Left lung (tissue), 10 donors: ENCODE results near the gene MAP4K1. TPM values are rescaled to one million over a fixed set of nuclear protein-coding genes. Genes with fewer than 3 reads are reported as not detected.

ENCODE experiments used
- ATAC-seq: fragments of 200-7000 bp; cut with Tn5 transposase; one replicate; pipeline ENCODE4 v1.9.1; 2020; ENCODE audit warnings: moderate library complexity
- DNase-seq, 4 donors: peaks; one replicate each; pipeline ENCODE4 v3.0.0-alpha.2; 2013 to 2020
- H3K27ac ChIP-seq, 2 donors: fragments of 200-600 bp; sonication (generic) in 1 of 2; one replicate each; pipeline versions ENCODE4 v1.5.0 to v1.8.0; 2020 to 2021
- H3K27me3 ChIP-seq, 2 donors: fragments of 200-600 bp; sonication (generic) in 1 of 2; one replicate each; pipeline versions ENCODE4 v1.5.0 to v1.8.0; 2020 to 2021
- H3K36me3 ChIP-seq, 2 donors: fragments of 200-600 bp; sonication (generic) in 1 of 2; one replicate each; pipeline versions ENCODE4 v1.5.0 to v1.8.0; 2020 to 2021
- H3K4me1 ChIP-seq, 2 donors: fragments of 200-600 bp; one replicate each; pipeline ENCODE4 v1.8.0; 2021
- H3K4me3 ChIP-seq, 2 donors: fragments of 200-600 bp; sonication (generic) in 1 of 2; one replicate each; pipeline versions ENCODE4 v1.5.0 to v1.8.0; 2020 to 2021; ENCODE audit warnings: mild to moderate bottlenecking in 1 of 2
- H3K9me3 ChIP-seq, 2 donors: fragments of 200-600 bp; sonication (generic) in 1 of 2; one replicate each; pipeline versions ENCODE4 v1.5.0 to v1.8.0; 2020 to 2021
- intact Hi-C, 2 donors: fragments of 100-400 bp; cut with DNase I; formaldehyde crosslinking; loops; one replicate each; pipeline versions ENCODE4 v1.11.2 to v1.14.2; 2022
- polyA plus RNA-seq, 6 donors: library from polyadenylated mRNA; unstranded; fragments of 120-200 nt; gene quantifications; one replicate each; pipeline ENCODE4 v1.2.1, GENCODE V29; 2013; ENCODE audit not compliant: insufficient read length in 6 of 6
- total RNA-seq, 2 donors: library from RNA; stranded (reverse); fragmentation: NEBNext Ultra II Directional; extraction: Animal tissue kit (Norgen Biotek cat#: 25700); gene quantifications; one replicate each; pipeline ENCODE4 v1.2.1, GENCODE V29; 2021
- TF ChIP-seq, protein P1 (sequence below), 2 donors: fragments of 200-600 bp; sonication (generic) in 1 of 2; IDR thresholded peaks; one replicate each; pipeline versions ENCODE4 v1.5.0 to v1.8.0; 2021; ENCODE audit warnings: antibody characterized with exemption in 2 of 2
- donor health status: DM: no; HTN: yes; CAD: no.
- donor health status: DM: no; HTN: no; CAD: no.

Gene MAP4K1
- total and polyA plus RNA-seq, 8 donors, result 3.1 to 10.7 (median 4.4) TPM

DNA sequence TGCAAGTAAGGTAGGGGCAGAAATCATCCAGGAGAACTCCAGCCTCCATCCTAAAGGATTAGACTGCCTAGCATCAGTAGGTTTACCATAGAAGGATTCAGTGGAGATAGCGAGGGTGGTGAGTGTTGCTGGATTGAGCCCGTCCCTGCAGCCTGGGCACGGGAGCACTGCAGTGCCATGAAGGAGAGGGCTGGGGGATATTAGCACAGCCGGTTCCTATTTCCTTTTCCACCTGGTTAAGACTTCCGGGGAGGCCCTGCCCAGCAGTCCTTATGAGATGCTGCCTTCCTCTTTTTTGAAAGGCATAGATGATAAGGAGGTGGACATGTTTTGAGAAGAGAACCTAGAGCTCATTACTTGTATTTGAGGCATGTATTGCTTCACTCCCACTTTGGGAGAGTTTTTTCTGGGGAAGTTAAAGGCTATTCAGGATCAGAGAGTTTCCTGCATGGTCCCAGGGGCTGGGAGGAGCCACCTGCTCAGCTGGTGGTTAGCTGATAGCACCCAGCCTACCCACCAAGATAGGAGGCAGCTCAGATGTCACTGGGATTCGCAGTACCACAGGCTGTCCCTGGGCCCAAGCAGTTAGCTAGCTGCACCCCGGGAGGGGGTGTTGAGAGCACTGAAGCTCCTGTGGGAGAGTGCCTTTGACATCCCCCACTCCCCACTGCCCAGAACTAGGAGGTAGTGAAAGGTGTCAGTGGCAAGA lies 46.9 kb upstream of the MAP4K1 start:
- ATAC-seq (no peak), DNase-seq (no peak)
- peaks cover 0 to 11% of the 10 kb centered on the region in 2 donors for H3K36me3 ChIP-seq
- H3K4me3 ChIP-seq, result no peak overlapping the region
- TF ChIP-seq, protein P1, sequence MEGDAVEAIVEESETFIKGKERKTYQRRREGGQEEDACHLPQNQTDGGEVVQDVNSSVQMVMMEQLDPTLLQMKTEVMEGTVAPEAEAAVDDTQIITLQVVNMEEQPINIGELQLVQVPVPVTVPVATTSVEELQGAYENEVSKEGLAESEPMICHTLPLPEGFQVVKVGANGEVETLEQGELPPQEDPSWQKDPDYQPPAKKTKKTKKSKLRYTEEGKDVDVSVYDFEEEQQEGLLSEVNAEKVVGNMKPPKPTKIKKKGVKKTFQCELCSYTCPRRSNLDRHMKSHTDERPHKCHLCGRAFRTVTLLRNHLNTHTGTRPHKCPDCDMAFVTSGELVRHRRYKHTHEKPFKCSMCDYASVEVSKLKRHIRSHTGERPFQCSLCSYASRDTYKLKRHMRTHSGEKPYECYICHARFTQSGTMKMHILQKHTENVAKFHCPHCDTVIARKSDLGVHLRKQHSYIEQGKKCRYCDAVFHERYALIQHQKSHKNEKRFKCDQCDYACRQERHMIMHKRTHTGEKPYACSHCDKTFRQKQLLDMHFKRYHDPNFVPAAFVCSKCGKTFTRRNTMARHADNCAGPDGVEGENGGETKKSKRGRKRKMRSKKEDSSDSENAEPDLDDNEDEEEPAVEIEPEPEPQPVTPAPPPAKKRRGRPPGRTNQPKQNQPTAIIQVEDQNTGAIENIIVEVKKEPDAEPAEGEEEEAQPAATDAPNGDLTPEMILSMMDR (IDR thresholded peaks at IDR 0.05), result no peak
- no peaks in the 10 kb centered on the region for H3K9me3 ChIP-seq
- intact Hi-C loops, result no loop called here
- no peaks in the 10 kb centered on the region for H3K27me3 ChIP-seq
- peak overlapping the region; percentile 86 to 93 for H3K27ac ChIP-seq
- peaks cover 79 to 100% of the 10 kb centered on the region in 2 donors for H3K4me1 ChIP-seq

DNA sequence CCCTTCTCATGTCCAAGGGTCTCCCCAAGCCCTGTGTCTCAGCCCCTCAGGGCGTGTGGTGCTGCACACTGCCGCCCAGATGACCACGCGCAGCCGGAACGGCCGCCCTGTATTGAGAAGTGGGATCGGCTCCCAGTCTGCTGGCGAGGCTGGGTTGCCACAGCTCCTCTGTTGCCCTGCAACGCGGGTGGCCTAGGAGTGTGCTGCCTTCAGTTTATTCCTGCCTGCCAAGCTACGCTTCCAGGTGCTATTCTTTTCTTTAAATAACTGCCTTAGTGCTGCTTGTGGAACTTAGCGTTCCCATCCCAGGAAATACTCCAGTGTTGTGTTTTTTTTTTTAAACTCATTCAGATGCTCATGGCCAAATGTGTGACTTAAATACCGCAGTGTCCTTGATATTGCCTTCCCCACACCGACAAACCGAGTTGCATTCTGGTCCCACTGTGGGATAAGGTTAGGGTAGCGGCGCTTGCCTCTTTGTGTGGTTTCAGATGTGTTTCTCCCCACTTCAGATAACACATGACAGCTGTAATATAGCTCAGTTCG lies 46.3 kb upstream of the MAP4K1 start:
- TF ChIP-seq, protein P1 (IDR thresholded peaks at IDR 0.05), result no peak
- ATAC-seq (peak; percentile 4), DNase-seq (no peak)
- Histone ChIP-seq H3K27ac (peak overlapping the region; percentile 86 to 93), H3K4me3 (no peak overlapping the region), H3K9me3 (no peaks in the 10 kb centered on the region), H3K36me3 (peaks cover 0 to 11% of the 10 kb centered on the region in 2 donors), H3K27me3 (no peaks in the 10 kb centered on the region), H3K4me1 (peaks cover 80 to 100% of the 10 kb centered on the region in 2 donors)
- intact Hi-C loops, result no loop called here

DNA sequence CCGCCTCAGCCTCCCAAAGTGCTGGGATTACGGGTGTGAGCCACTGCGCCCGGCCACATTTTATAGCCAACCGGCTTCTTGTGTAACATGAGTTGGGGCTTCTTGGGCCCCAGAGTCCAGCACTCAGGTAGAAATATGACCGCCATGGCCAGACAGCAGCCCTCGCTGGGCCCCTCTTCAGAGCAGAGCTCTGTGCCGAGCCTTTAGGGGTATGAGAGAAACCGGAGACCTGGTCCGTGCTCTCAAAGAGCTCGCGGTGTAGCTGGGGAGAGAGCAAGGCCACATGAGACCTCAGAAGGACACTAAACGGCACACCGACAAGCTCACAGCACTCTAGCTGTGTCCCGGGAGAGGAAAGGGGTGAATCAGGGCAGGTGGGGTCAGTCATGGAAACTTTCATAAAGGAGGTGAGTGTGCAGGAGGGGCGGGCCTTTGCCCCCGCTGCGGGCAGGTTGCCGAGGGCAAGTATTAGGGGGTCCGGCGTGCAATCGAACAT lies 45.5 kb upstream of the MAP4K1 start:
- intact Hi-C loops, result no loop called here
- ATAC-seq (no peak), DNase-seq (no peak)
- Histone ChIP-seq H3K27ac (peak overlapping the region; percentile 86 to 93), H3K9me3 (no peaks in the 10 kb centered on the region), H3K4me1 (peaks cover 84 to 100% of the 10 kb centered on the region in 2 donors), H3K4me3 (no peak overlapping the region), H3K27me3 (no peaks in the 10 kb centered on the region), H3K36me3 (peaks cover 0 to 6% of the 10 kb centered on the region in 2 donors)
- TF ChIP-seq, protein P1 (IDR thresholded peaks at IDR 0.05), result no peak

DNA sequence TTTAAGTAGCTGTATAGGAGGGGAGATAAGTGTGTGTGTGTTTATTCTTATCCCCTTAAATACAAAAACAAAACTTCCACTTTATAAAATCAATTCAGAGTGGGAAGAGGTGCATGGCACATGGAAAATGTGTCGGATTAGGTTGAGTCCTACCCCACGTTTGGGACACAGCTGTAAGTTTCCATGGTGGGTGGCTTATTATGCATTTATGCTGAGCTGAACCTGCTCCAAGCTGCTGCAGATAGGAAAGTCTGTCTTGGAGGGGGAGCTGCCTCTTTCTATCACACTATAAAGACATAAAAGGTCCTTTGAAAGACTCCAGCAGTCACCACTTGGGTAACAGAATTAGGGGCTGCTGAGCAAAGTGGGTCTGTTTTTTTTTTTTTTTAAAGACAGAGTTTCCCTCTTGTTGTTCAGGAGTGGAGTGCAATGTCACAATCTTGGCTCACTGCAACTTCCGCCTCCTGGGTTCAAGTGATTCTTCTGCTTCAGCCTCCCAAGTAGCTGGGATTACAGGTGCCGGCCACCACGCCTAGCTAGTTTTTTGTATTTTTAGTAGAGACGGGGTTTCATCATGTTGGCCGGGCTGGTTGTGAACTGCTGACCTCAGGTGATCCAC lies 44.9 kb upstream of the MAP4K1 start:
- Histone ChIP-seq H3K27me3 (no peaks in the 10 kb centered on the region), H3K9me3 (no peaks in the 10 kb centered on the region), H3K4me1 (peaks cover 89 to 100% of the 10 kb centered on the region in 2 donors), H3K27ac (peak overlapping the region; percentile 86 to 93), H3K36me3 (peaks cover 0 to 6% of the 10 kb centered on the region in 2 donors), H3K4me3 (no peak overlapping the region)
- TF ChIP-seq, protein P1 (IDR thresholded peaks at IDR 0.05), result no peak
- ATAC-seq (no peak), DNase-seq (no peak)
- intact Hi-C loops, result no loop called here

DNA sequence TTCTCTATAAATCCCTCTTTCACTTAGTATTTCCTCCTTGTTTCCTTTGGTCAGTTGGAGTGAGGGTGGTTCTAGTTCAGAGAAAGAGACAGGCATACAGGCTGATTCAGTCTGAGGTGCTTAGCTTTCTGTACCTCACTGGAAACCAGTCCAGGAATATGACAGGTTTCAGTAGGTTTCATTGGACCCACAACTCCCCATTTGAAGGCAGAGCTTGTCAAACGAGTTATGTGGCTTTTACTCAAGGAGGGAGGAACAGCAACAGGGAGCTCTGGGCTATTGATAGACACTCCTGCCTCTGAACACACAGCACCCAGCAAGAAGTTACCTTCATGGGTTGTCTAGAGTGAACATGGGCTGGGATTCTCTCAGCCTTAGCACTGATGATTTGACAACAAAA lies 44.2 kb upstream of the MAP4K1 start:
- peak overlapping the region; percentile 86 to 93 for H3K27ac ChIP-seq
- peaks cover 0 to 6% of the 10 kb centered on the region in 2 donors for H3K36me3 ChIP-seq
- H3K9me3 ChIP-seq, result no peaks in the 10 kb centered on the region
- ATAC-seq (peak; percentile 32), DNase-seq (peak in 1 of 4 donors; percentile 83)
- TF ChIP-seq, protein P1 (IDR thresholded peaks at IDR 0.05), result no peak
- no peak overlapping the region for H3K4me3 ChIP-seq
- intact Hi-C loops, result no loop called here
- H3K27me3 ChIP-seq, result no peaks in the 10 kb centered on the region
- peaks cover 90 to 100% of the 10 kb centered on the region in 2 donors for H3K4me1 ChIP-seq
